T-helper 9 cell (primary cell): Measurements from ENCODE around the gene PCP4L1.
"Not testable (repeated sequence)": the region's sequence is repeated elsewhere in the genome, so short reads cannot be mapped to it uniquely, and the experiment has no call there.

Experiments
- DNase-seq: peaks from one replicate; pipeline ENCODE4 v3.0.0-alpha.2; 2020

PCP4L1 gene

DNA sequence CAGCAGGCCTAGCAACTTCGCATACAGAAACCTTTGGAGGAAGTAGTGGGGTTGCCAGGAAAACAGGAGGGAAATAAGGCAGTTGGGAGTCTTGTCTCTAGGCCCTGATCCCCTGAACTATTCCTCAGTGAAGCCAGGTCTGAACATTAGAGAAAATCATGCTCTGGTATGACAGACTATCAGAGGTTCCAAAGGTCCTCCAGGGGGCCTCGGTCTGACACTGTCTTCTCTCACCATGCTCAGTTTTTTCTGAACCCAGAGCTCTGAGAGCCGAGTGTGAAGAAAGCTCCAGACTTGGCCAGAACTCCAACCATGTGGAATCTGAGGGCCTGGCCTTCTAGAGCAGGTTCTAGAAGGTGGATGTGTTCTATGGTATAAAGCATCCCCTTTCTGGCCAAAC is 28.6 kb upstream of the PCP4L1 start:
- DNase-seq = no peak

DNA sequence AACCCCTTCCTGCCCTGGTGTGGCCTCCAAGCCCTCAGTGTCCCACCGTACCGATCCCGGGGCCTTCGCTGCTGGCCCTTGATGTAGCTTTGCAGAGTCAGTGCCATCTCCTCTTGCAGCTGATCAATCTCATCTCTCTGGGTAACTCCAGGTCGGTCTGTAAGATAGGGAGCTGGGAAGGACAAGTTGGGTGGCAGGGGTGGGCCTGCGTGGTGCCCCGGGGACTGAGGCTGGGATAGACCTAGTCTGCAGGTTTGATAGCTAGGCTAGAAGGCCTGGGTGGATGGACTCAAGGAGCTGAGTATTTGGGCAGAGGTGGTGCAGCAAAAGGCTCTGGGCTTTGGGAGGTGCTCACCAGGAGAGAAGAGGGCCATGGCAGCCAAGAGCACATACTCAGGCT is 27.8 kb upstream of the PCP4L1 start:
- no peak for DNase-seq

DNA sequence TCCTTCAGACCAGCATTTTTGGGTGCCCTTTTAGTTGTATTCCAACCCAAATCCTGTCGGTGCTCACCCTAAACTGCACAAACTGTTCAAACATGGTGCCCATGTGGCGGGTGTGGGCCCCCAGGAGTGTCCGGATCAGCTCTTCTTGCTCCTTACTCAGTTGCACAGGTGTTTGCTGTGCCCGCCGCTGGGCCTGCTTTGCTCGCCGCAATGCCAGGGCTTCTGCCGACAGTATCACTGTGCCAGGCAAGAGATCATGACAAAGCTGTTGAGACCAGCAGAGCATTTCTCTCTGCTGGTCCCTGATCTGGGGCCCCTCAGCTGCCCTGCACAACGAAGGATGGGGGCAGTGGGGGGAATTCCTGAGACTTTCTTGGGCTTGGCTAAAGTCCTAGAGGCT is 25.4 kb upstream of the PCP4L1 start:
- no peak for DNase-seq

DNA sequence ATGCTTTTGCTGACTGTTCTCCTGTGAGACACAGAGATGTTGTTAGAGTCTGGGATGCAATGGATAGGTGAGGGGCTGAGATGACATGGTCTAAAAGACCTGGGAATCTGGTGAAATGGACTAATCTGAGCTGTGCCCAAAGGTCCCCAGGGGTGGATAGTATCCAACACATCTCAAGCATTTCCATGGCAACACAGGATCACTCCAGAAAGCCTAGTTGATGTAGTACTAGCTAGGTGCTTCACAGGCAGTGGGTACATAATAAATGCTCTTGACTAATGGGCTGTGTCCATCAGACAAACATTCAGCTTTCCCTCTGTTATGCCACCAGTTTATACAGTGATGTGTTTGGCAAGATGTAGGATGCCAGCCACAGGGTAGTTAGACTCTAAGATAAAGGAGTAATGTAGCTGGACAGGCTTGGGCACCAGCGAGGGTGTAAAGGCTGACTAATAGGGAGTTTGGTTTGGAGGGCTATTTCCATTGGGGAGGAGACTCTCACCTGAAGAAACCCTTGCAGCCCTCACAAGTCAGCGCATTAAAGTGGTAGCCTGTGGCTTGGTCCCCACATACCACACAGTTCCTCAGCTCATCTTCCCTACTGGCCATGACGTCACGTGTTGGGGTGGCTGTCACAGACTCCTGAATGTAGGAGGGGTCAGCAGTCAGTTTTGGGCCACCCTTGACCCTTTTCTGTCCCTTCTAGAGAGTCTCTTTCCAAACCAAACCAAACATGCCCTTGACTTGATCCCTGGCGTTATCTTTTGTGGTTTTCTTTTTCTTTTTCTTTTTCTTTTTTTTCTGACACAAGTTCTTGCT is 22.4 kb upstream of the PCP4L1 start:
- DNase-seq = no peak

DNA sequence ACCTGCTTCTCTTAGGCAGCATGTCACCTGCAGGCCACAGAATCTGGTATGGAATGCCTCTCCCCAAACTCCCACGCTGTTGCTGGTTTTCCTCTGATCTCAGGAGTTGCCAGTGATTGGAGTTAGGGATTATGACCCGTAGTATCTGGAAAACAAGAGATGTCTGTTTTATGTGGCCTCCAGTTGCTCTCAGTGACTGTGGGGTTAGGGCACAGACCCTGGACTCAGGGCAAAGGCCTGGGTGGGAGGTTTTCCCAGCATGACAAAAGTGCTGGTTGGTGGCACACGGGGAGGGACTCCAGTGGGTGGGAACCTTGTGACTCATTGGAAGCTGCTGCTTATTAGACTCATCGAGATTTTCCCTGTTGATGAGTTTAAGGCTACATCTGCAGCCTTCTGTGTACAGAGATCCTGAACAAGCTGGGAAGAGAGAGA is 20.5 kb upstream of the PCP4L1 start, which contains the start of gene NR1I3:
Gene NR1I3 (minus strand): TSS at position 165 of the 435 bp plus-strand sequence. CDS start 1,638 bp downstream, outside the sequence.
- no peak for DNase-seq

DNA sequence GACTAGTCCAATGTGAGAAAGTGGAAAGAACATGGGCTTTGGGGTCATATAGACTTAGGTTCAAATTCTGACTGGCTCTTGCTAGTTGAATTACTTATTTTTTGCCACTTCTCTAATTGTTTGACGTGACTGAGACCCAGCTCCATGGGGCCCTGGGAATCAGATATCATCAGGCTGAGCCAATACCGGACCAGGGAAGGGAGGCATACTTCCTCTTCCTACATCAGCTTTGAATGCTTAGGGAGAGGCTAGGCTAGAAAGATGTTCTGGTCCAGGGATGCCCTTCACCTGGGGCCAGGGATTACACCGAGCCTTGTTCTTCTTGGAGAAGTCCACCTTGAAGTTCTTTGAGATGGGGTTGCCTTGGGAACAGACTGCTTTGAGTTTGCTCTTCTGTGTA is 16.9 kb upstream of the PCP4L1 start:
- DNase-seq = no peak

DNA sequence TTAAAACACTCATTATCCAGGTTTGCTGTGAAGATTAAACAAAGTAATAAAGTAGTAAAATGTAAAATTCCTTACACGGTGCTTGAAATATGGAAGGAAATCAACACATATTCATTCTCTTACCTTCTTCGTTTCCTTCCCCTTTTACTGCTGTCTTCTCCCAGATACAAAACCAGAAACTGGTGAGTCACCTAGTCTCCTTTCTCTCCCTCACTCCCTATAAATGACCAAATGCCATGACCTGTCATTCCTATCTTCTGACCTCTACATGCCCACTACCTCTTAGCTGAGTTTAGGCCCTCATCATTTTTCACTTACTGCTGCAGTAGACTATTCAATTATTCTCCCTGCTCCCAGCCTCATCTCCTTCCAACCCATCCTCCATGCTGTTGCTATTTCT is 16.2 kb upstream of the PCP4L1 start:
- no peak for DNase-seq

DNA sequence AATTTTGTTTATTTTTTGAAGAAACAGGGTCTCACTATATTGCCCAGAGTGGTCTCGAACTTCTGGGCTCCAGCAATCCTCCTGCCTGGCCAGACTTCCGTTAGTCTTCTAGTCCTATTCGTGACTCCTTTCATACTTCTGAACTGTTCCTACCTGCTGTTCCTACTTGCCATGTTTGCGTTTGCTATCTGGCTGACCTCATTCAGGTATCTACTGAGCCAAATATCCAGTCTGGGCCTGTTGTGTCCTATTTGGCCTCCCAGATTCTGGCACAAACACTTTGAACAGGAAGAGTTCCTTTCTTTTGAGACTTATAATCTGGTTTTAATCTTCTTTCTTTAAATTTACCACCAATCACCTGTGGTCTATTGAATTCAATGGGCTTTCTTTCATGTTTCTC is 13.7 kb upstream of the PCP4L1 start:
- no peak for DNase-seq

DNA sequence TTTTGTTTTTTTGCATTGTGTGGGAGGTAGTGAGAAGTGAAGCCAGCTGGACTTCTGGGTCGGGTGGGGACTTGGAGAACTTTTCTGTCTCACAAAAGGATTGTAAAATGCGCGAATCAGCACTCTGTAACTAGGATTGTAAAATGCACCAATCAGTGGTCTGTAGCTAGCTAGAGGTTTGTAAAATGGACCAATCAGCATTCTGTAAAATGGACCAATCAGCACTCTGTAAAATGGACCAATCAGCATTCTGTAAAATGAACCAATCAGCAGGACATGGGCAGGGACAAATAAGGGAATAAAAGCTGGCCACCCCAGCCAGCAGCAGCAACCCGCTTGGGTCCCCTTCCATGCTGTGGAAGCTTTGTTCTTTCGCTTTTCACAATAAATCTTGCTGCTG is 8.4 kb upstream of the PCP4L1 start:
- DNase-seq = not testable (repeated sequence)

DNA sequence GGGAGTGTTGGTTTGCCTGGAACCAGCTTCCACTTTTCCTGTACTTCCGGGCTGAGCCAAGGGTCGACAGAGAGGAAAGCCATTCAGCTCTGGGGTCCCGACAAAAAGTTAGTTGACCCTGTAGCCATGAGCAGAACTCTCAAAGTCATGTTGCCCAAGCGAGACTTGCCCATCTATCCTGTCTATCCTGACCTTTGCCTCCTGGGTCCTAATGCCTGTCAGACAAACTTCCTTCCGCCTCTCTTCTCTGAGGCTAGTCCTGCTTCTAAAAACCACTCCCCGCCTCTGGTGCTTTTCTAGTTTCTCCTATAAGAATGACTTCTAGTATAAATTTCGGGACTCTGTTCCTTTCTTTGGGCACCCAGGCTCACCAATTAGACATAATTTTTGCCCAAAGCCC is 7.7 kb upstream of the PCP4L1 start:
- DNase-seq = no peak

DNA sequence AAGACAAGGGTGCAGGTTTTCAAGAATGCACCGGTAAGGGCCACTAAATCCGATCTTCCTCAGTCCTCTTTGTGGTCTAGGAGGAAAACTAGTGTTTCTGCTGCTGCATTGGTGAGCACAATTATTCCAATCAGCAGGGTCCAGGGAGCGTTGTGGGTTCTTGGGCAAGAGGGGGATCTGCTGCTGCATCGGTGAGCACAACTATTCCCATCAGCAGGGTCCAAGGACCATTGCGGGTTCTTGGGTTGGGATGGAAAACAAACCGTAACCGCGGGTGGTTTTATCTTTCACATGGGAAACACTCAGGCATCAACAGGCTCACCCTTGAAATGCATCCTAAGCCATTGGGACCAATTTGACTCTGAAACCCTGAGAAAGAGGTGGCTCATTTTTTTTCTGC is 7.0 kb upstream of the PCP4L1 start:
- DNase-seq = no peak

DNA sequence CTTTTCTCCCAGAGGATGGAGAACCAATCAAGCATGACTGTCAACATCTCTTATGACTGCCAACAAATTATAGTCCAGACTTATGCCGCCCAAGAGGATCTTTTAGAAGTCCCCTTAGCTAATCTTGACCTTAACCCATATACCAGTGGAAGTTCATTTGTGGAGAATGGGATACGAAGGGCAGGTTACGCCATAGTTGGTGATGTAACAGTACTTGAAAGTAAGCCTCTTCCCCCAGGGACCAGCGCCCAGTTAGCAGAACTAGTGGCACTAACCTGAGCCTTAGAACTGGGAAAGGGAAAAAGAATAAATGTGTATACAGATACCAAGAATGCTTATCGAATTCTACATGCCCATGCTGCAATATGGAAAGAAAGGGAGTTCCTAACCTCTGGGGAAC is 3.2 kb upstream of the PCP4L1 start:
- DNase-seq = not testable (repeated sequence)

DNA sequence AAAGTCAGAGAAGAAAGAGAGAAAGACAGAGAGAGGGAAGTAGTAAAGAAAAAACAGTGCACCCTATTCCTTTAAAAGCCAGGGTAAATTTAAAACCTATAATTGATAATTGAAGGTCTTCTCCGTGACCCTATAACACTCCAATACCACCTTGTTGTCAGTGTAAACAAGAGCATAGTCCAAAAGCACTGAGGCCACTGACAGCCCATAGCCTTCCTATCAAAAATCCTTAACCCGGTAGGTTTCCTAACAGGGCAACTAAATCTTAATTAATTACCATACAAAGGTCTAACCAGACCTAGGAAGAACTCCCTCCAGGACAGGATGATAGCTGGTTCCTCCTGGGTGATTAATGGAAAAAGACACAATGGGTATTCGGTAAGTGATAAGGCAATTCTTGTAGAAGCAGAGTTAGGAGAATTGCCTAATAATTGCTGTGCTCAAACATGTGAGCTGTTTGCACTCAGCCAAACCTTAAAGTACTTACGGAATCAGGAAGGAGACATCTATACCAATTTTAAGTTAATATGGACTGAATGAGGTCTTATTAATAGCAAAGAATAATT is 2.5 kb upstream of the PCP4L1 start:
- not testable (repeated sequence) for DNase-seq

DNA sequence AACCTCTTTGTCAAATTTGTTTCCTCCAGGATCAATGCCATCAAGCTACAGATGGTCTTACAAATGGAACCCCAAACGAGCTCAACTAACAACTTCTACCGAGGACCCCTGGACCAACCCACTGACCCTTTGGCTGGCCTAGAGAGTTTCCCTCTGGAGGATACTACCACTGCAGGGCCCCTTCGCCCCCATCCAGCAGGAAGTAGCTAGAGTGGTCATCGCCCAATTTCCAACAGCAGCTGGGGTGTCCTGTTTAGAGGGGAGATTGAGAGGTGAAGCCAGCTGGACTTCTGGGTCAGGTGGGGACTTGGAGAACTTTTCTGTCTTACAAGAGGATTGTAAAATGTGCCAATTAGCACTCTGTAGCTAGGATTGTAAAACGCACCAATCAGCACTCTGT is 1.4 kb upstream of the PCP4L1 start:
- not testable (repeated sequence) for DNase-seq

DNA sequence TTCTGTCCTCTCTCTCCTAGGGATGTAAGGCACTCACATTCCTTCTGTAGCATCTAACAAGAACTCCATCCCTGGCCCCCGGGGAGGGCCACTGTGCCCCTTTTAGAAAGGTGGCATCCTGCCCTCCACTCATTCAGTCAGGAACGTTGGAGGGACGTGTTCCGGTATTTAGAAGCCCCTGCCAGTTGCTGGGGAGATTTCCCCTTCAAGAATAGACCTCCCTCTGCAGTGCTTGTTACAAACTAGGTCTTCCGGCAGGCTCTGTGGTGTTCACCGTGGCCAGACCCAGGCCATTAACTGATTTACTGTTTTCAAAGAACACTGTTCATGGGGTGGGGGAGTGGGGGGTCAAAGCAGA is 779 bp downstream of the PCP4L1 start:
- no peak for DNase-seq

DNA sequence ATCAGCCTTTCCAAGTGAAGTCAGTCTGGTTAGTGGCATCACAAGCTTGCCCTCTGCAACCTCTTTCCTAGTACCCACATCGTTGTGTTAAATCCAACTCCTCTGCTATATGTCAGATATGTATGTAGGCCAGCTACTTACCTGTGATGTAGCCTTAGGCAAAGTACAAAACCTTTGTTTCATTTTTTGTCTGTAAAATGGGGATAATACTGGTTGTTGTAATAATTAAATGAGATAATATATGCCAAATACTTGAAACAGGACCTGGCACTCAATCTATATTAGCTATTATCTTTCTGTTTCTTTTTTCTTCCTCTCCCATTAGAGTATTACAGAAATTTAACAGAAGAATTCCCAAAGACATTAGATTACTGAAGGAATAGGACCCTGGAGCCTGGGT is 1.2 kb downstream of the PCP4L1 start:
- no peak for DNase-seq

DNA sequence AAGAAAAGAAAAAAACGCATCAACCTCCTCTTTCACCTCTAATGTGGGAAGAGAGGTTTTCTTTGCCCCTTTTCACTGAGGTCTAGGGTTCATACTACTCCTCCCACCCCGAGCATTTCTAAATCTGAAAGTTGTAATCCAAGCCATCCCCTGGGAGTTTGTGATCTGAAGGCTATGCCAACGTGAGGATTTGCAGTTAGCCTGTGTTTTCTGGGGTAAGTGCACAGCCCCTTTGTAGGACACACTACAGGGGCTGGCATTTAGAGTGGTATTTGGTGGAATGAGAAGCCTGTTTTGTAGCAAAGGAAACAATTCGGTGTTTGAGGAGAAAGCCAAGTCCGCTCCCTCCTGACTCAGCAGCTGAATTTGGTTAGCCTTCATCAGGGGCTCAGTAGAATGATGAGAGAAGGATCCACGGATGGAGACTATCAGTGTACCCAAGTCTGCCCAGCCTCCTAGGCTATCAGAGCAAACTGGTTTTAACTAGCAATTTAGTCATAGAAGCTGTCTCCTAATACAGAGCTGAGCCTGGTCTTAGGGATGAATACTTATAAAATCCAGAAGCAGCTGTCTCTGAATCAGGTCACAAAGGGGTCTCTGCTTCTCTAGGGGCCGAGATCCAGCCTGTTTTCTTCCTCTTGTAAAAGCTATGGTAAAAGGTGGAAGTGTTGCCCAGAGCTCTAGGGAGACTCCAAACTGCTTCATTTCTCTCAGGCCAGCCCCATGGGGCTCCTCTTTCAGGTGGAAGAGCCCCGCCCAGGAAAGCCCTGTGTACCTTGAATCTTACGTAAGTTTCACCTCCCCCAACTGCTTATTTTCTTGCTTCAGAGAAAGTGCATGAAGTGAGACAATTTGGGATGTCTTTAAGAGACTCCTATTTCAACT is 2.1 kb downstream of the PCP4L1 start:
- no peak for DNase-seq

DNA sequence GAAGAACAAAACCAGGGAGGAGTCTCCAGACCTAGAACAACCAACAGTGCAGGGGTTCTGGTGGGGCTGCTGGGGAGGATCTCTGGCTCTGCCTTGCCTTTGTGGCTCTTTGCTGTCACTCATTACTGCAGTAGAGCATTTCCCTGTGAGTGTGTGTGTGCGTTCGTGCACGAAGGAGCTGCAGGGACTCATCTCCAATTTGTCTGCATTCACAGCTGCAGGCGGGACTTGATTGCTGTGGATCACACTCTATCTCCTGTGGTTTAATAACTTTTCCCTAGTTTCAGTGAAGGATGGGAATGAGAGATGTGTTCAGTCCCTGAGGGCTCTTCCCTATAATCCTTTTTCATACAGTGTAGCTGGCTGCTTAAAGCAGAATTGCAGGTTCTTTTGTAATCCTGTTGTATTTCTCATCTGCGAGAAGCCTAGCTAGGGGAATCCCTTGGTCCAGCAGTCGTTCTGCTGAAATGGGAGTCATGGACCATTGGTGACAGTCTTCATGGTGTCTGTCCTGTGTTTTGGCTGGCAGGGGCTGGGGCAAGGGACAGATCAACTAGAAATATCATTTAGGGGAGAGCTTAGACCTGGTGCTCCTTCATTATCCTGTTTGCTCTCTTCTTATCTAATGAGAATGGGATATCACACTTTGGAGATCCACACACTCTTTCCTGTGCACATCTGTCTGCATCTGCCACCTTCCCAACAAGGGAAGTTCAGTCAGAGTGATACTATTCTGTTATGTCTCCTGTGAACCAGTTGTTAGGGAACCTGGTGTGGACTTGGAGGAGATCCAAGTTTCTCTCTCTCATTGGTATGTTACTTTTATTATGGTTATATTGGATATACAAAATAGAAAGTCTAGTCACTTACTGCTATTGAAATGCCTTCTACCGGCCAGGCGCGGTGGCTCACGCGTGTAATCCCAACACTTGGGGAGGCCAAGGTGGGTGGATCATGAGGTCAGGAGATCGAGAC is 3.0 kb downstream of the PCP4L1 start:
- no peak for DNase-seq

DNA sequence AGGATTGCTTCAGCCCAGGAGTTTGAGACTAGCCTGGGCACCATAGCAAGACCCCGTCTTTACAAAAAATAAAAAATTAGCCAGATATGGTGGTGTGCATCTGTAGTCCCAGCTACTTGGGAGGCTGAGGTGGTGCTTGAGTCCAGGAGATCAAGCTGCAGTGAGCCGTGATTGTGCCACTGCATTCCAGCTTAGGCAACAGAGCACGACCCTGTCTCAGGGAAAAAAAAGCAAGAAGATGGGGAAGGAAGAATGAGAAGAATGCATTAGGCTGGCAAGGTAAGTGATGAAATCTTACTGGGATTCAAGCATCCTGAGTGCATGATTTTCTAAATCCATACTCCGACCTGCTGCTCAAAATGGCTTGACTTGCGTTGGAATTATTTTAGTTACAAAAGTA is 6.8 kb downstream of the PCP4L1 start:
- DNase-seq = no peak

DNA sequence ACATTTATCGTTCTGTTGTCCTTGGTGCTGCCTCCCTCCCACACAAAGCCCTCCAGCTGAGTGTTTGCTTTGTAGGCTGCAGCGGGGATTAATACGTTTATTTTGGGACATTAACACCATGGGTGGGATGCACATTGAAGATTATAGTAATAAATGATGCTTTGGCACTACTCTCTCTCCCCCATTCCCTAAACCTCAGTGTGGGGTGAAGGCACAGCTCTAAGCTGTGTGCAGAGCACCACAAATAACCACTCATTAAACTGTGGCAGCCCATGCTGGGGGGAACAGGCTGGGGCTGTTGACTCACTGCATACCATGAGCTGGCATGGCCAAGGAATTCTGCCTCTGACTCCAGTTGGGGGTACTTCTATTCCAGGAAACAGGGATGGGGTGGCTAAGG is 7.7 kb downstream of the PCP4L1 start:
- DNase-seq = no peak

DNA sequence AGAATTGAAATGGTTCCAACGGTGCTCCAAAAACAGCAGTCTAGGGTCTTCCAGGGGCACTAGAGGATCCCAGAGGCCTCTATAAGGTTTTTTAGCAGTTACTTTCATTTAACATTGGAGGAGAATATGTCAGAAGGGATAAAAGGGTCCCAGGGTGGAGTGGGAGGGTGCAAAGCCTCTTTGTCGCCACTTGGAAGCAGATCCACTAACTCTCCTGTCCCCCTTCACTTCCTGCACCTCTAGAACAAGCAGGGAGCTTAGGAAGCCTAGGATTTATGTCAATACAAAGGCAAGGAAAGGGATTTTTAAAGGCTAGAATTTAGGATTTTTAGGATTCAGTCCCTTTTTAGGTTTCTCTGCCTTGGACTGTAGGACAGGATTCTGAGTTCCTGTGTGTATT is 8.3 kb downstream of the PCP4L1 start:
- no peak for DNase-seq

DNA sequence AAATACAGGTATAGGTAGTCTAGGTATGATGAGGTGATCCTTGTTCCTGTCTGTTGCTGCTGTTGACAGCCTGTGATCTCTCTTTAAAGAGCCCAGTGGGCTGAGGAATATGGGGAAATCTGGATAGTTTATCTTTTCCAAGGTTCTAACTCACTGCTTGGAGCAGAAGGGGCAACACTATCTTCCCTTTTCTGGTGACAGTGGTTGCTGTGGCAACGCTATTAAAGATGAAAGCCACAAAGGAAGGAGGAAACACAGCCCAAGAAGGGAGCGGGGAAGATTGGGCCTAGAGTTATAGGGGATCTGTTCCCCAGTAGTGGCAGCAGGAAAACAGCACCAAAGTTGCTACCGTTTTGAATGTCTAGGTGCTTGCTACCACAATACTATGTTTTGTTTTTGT is 8.8 kb downstream of the PCP4L1 start:
- DNase-seq = no peak
